ENCODE measurements around the gene MTMR2. TPM values are rescaled to one million over a fixed set of nuclear protein-coding genes. Genes with fewer than 3 reads are reported as not detected.
"Not testable (repeated sequence)": the region's sequence is repeated elsewhere in the genome, so short reads cannot be mapped to it uniquely, and the experiment has no call there.

The MTMR2 gene
- total RNA-seq, 1 donor from 2014 or later = 14.7 TPM

DNA sequence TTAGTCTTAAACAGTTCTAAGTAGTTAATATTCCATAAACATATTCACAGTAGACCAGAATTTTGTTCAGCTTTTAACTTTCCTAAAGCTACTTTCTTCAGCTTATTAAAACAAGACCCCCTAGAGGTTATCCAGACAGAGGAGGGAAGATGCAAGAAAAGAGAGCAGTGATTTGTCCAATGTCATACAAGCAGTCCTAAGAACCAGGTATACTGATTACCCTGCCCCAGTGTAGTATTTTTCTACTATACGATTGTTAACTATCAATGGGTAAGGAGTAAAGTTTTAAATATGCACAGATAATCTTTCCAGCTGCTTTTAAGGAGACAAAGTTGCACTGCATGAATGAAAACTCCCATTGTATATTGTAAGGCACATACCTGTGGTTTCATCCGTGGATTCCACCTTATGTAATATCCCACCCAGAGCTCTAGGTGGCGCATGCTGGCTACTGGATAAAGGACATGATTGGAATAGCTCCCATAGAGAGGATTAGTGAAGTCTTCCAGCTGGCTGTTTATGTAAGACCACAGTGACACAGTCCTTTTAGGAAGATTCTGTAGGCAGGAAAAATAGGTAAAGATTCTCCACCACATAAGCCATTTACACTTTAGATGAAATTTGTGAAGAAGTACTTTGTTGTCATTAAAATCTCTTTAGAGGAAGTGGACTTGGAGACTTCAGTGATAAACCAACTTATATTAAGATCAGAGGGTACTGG lies 88.0 kb downstream of the MTMR2 start:
- ATAC-seq (peak; percentile 93), DNase-seq (ENCODE audit: missing footprints) (peak; percentile 72)
- intact Hi-C loops (cut with DNase I) = loop anchor here (2.0 to 10.0 kb wide), 4 partner anchors 219 to 589 kb away; partner anchors contain the start of genes JRKL and MAML2

DNA sequence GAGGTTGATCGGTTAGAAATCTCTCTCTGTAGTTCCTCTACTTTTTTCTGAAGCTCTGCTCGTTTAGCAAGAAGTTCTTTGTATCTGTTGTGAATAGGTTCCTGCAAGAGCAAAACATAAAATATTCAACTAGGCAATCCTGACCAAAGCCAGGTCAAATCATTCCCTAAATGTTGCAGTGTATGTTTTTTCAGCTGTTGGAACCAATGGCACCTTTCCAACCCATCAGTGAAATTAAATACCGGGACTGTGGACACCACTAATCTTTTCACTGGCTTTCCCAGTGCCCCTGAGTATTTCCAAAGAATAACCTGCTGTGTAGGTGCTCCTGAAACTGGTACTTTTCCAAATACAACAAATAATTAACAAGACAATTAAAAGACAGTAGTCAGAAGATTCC lies 88.6 kb downstream of the MTMR2 start:
- ATAC-seq (no peak), DNase-seq (ENCODE audit: missing footprints) (no peak)
- intact Hi-C loops (cut with DNase I) = loop anchor here (10.0 kb wide), 2 partner anchors 559 to 589 kb away; partner anchors contain the start of gene JRKL

- DNase-seq (ENCODE audit: missing footprints) (no peak), ATAC-seq (no peak)
- intact Hi-C loops (cut with DNase I) = loop anchor here (10.0 kb wide), 2 partner anchors 561 to 591 kb away; partner anchors contain the start of gene JRKL
These were observed 90.5 kb downstream of the MTMR2 start for GRCh38 chr11:95833378-95833777.

- intact Hi-C loops (cut with DNase I) = loop anchor here (10.0 kb wide), 2 partner anchors 562 to 592 kb away; partner anchors contain the start of gene JRKL
- ATAC-seq = no peak
- DNase-seq (ENCODE audit: missing footprints) = no peak
These were observed 91.1 kb downstream of the MTMR2 start for GRCh38 chr11:95832763-95833162.

DNA sequence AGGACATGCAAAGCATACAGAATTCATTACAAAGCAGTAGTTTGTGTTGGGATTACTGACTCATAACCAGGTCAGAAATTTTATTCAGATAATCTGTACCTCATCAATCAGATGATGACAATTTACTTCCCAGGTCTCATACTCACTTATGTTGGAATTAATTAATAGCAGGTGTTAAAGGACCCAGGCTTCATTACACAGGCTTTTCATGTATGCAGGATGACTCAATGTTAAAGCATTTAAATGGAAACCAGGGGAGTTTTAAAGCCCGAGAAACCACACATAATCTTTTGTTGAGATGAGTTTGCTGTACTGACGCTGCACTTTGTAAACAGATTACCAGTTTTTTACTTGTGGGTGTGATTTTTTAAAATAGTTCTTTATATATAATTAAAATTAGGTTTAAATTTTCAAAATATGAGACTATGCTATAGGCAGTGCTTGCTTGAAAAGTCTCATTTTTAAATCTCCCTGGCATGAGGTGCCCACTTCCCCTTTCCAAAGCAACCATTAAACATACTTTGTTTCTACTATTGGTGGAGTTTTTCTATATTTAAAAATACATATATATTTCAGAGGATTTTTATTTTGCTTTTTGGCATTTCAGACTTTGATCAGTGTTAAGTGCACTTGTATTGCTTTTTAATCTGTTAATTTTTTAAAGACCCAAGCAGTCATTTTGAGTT lies 92.6 kb downstream of the MTMR2 start:
- DNase-seq (ENCODE audit: missing footprints) = no peak
- no peak for ATAC-seq
- intact Hi-C loops (cut with DNase I) = loop anchor here (10.0 kb wide), 2 partner anchors 563 to 593 kb away; partner anchors contain the start of gene JRKL

- intact Hi-C loops (cut with DNase I) = loop anchor here (10.0 kb wide), 2 partner anchors 565 to 595 kb away; partner anchors contain the start of gene JRKL
- no peak for DNase-seq (ENCODE audit: missing footprints)
- ATAC-seq = no peak
These were observed 94.2 kb downstream of the MTMR2 start for GRCh38 chr11:95829580-95830259.

GRCh38 chr11:95827696-95828095 lies 96.2 kb downstream of the MTMR2 start:
- intact Hi-C loops (cut with DNase I) = no loop called here
- no peak for DNase-seq (ENCODE audit: missing footprints)
- ATAC-seq = no peak

- intact Hi-C loops (cut with DNase I) = no loop called here
- ATAC-seq = no peak
- no peak for DNase-seq (ENCODE audit: missing footprints)
These were observed 102.3 kb downstream of the MTMR2 start for GRCh38 chr11:95821640-95822039.

DNA sequence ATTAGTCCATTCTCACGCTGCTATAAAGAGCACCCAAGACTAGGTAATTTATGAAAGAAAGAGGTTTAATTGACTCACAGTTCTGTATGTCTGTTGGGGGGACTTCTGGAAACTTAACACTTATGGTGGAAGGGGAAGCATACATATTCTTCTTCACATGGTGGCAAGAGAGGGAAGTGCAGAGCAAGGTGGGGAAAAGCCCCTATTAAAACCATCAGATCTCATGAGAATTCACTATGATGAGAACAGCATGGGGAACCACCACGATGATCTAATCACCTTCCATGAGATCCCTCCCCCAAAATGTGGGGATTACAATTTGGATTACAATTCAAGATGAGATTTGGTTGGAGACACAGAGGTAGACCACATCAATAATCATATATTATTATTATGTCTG lies 107.9 kb downstream of the MTMR2 start:
- intact Hi-C loops (cut with DNase I) = no loop called here
- DNase-seq (ENCODE audit: missing footprints) (no peak), ATAC-seq (no peak)

GRCh38 chr11:95811052-95811451 lies 112.9 kb downstream of the MTMR2 start:
- DNase-seq (ENCODE audit: missing footprints); ATAC-seq; intact Hi-C loops (cut with DNase I): not testable (repeated sequence)

DNA sequence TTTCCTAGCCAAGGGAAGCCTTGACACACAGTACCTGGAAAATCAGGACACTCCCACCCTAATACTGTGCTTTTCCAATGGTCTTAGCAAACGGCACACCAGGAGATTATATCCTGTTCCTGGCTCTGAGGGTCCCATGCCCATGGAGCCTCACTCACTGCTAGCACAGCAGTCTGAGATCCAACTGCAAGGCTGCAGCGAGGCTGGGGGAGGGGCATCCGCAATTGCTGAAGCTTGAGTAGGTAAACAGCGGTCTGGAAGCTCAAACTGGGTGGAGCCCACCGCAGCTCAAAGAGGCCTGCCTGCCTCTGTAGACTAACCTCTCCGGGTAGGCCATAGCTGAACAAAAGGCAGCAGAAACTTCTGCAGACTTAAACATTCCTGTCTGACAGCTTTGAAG lies 117.4 kb downstream of the MTMR2 start:
- ATAC-seq; intact Hi-C loops (cut with DNase I); DNase-seq (ENCODE audit: missing footprints): not testable (repeated sequence)

GRCh38 chr11:95805869-95806268 lies 118.0 kb downstream of the MTMR2 start:
- ATAC-seq (no peak), DNase-seq (ENCODE audit: missing footprints) (no peak)
- intact Hi-C loops (cut with DNase I) = no loop called here

- ATAC-seq (no peak), DNase-seq (ENCODE audit: missing footprints) (no peak)
- intact Hi-C loops (cut with DNase I) = no loop called here
These were observed 119.9 kb downstream of the MTMR2 start for GRCh38 chr11:95803973-95804372.

- no peak for ATAC-seq
- DNase-seq (ENCODE audit: missing footprints) = no peak
- intact Hi-C loops (cut with DNase I) = no loop called here
These were observed 121.1 kb downstream of the MTMR2 start for GRCh38 chr11:95802806-95803205.

DNA sequence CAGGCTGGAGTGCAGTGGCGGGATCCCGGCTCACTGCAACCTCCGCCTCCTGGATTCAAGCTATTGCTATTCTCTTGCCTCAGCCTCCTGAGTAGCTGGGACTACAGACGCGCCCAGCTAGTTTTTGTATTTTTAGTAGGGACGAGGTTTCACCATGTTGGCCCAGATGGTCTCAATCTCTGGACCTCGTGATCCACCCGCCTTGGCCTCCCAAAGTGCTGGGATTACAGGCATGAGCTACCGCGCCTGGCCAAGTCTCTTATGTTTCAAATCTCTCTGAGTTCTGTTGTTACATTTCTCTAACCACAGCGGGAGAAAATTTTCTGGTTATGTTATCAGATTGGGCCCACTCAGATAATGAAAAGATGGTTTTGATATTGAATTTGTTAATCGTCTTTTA lies 123.5 kb downstream of the MTMR2 start:
- intact Hi-C loops (cut with DNase I) = no loop called here
- DNase-seq (ENCODE audit: missing footprints) = no peak

GRCh38 chr11:95799546-95799945 lies 124.4 kb downstream of the MTMR2 start:
- ATAC-seq (no peak), DNase-seq (ENCODE audit: missing footprints) (no peak)
- intact Hi-C loops (cut with DNase I) = no loop called here

More for the DNA sequence above, 123.5 kb downstream of the MTMR2 start:
- ATAC-seq = no peak

DNA sequence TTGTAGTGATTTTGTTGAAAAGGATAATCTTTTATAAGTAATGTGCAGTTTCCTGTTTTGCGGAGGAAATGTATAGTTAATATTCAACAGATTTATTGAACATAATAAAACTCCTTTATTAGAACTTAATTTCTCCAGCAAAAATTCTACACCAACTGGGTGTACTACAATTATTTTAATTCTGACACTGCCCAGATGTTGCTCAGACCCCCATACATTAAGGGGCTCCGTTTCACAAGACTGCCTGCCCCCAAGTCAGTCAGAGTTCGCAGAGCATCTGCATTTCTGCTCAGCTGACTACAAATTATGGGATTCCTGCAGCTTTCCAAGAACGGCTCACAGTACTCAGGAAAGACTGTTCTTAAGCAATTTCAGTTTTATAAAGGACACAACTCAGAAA lies 127.4 kb downstream of the MTMR2 start:
- DNase-seq (ENCODE audit: missing footprints) (no peak), ATAC-seq (no peak)
- intact Hi-C loops (cut with DNase I) = no loop called here

- ATAC-seq (no peak), DNase-seq (ENCODE audit: missing footprints) (no peak)
- intact Hi-C loops (cut with DNase I) = no loop called here
These were observed 128.1 kb downstream of the MTMR2 start for GRCh38 chr11:95795627-95796295.

GRCh38 chr11:95794086-95794485 lies 129.8 kb downstream of the MTMR2 start:
- intact Hi-C loops (cut with DNase I) = no loop called here
- ATAC-seq (no peak), DNase-seq (ENCODE audit: missing footprints) (no peak)

Data from Right ventricle myocardium inferior (tissue), 1 donor.